ENCODE results near the gene SLC6A3. TPM values are rescaled to one million over a fixed set of nuclear protein-coding genes. Genes with fewer than 3 reads are reported as not detected.

SLC6A3 gene
- not detected in 2 replicates for total RNA-seq

GRCh38 chr5:1445313-1445688 is at the start of gene SLC6A3:
Gene SLC6A3, minus strand, starts transcription at chr5:1445440. Its CDS starts 2,243 bp downstream, at chr5:1443197.
- intact Hi-C loops (cut with micrococcal nuclease): no loop called here

- intact Hi-C loops (cut with micrococcal nuclease): no loop called here
These were observed 48.7 kb upstream of the SLC6A3 start for GRCh38 chr5:1493941-1494340.

- intact Hi-C loops (cut with micrococcal nuclease): no loop called here
These were observed 48.2 kb upstream of the SLC6A3 start for GRCh38 chr5:1493413-1493812.

GRCh38 chr5:1492757-1493156 is 47.5 kb upstream of the SLC6A3 start:
- intact Hi-C loops (cut with micrococcal nuclease): no loop called here

- intact Hi-C loops (cut with micrococcal nuclease): no loop called here
These were observed 45.1 kb upstream of the SLC6A3 start for GRCh38 chr5:1490376-1490775.

- intact Hi-C loops (cut with micrococcal nuclease): no loop called here
These were observed 44.5 kb upstream of the SLC6A3 start for GRCh38 chr5:1489754-1490153.

GRCh38 chr5:1488882-1489680 is 43.8 kb upstream of the SLC6A3 start:
- intact Hi-C loops (cut with micrococcal nuclease): no loop called here

- intact Hi-C loops (cut with micrococcal nuclease): no loop called here
These were observed 42.0 kb upstream of the SLC6A3 start for GRCh38 chr5:1487079-1487764.

GRCh38 chr5:1486271-1486670 is 41.0 kb upstream of the SLC6A3 start:
- intact Hi-C loops (cut with micrococcal nuclease): no loop called here

GRCh38 chr5:1485579-1486118 is 40.4 kb upstream of the SLC6A3 start:
- intact Hi-C loops (cut with micrococcal nuclease): no loop called here

GRCh38 chr5:1484730-1485578 is 39.7 kb upstream of the SLC6A3 start:
- intact Hi-C loops (cut with micrococcal nuclease): no loop called here

- intact Hi-C loops (cut with micrococcal nuclease): no loop called here
These were observed 38.9 kb upstream of the SLC6A3 start for GRCh38 chr5:1483856-1484729.

GRCh38 chr5:1483064-1483463 is 37.8 kb upstream of the SLC6A3 start:
- intact Hi-C loops (cut with micrococcal nuclease): no loop called here

- intact Hi-C loops (cut with micrococcal nuclease): no loop called here
These were observed 36.7 kb upstream of the SLC6A3 start for GRCh38 chr5:1481959-1482331.

- intact Hi-C loops (cut with micrococcal nuclease): no loop called here
These were observed 36.2 kb upstream of the SLC6A3 start for GRCh38 chr5:1481266-1481958.

- intact Hi-C loops (cut with micrococcal nuclease): no loop called here
These were observed 35.6 kb upstream of the SLC6A3 start for GRCh38 chr5:1480806-1481205.

- intact Hi-C loops (cut with micrococcal nuclease): no loop called here
These were observed 35.0 kb upstream of the SLC6A3 start for GRCh38 chr5:1480217-1480616.

- intact Hi-C loops (cut with micrococcal nuclease): loop anchor here (1.0 kb wide), 2 partner anchors 162 to 166 kb away; no protein-coding TSS in a partner anchor
These were observed 34.4 kb upstream of the SLC6A3 start for GRCh38 chr5:1479581-1480188.

- intact Hi-C loops (cut with micrococcal nuclease): loop anchor here (1.0 kb wide), 2 partner anchors 162 to 166 kb away; no protein-coding TSS in a partner anchor
These were observed 33.8 kb upstream of the SLC6A3 start for GRCh38 chr5:1479066-1479465.

Data from T-helper 1 cell treated with Interleukin-12 subunit alpha and Interleukin-12 subunit beta and Interleukin-4 antibody, amounts not matched to agents 30 ng/mL and 1 ng/mL, for 36 hours (primary cell).